HG02884 (cell line): Measurements from ENCODE around the gene BMX.

Experiments used
- ATAC-seq: cut with Tn5 transposase; IDR thresholded peaks from one replicate; pipeline ENCODE4 v1.9.1; 2021; ENCODE audit warnings: mild to moderate bottlenecking, moderate library complexity; ENCODE audit not compliant: unreplicated experiment

BMX gene

GRCh38 chrX:15567886-15568616 is 67.4 kb downstream of the BMX start:
- no peak for ATAC-seq

DNA sequence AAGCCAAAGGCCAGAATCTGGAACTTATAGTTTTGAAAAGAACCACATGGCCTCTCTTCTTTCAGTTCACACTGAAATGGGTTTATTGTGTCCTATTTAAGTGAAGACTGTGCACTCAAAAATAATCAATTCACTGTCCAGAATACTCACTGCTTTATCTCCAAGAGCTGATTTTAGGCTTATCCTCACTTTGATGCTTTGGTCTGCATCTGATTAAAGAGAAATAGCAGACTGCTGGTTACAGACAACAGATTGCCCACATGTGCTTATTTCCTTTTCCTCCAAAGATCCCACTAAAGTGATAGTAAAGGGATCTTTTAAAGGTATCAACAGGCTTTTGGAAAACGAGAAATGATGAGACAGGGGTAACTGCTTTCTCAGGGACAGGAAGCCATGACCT is 69.5 kb downstream of the BMX start:
- no peak for ATAC-seq

GRCh38 chrX:15574017-15574416 is 73.4 kb downstream of the BMX start:
- ATAC-seq, result no peak

DNA sequence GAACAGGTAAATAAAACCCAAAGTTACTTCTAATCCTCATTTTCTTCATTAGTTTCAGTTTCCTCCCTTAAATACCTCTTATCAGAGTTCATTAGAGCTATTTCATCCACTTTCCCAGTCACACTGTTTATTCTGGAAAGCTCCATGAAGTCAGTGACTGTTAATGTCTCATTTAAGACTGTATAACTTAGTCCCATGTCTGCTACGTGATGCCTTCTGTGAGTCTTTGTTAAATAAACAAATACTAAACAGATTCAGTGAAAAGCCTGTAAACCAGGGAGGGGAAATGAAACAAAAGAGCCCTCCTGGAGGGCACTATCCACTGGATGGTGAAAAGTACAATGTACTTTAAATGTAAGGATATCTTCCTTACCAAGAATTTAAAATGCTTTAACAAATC is 75.4 kb downstream of the BMX start:
- ATAC-seq, result no peak

DNA sequence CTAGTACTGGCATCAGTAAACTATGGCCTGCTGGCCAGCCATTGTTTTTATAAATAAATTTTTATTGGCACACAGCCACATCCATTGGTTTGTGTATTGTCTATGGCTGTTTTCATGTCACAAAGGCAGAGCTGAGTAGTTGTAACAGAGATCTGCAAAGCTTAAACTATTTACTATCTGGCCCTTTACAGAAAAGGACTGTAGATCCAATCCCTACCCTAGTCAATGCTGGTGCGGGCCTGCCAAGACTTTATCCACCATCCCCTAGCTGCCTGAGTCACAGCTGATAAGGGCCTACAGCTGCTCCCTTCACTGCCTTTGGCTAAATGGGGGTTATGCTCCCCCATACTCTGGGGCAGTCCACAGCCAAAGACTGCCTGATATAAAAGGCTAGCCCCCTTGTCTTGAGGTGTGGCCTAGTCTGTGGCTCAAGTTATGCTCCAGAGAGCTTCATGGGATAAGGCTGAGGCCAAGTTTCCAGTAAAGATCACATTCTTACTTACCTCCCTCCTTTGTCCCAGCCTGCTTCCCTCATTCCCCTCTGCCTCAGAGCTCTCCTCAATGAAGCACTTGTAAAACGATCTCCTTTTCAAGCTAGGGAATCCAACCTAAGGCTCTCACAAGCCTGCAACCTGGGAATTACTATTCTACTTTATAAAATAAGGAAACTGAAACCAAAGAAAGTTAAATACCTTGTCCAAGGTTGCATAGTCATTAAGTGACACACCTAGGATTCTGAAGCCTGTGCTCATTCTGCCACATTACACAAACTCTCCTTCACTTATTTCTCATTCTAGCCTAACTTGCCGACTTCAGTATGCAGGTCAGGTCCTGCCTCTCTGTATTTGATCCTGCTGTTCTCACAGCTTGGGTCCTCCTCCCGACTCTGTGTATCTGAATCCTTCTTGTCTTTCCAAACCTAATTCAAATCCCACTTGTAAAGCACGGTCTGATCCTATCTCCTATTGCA is 79.5 kb downstream of the BMX start:
- no peak for ATAC-seq

- no peak for ATAC-seq
Observed at GRCh38 chrX:15594371-15594770, 93.8 kb downstream of the BMX start.

DNA sequence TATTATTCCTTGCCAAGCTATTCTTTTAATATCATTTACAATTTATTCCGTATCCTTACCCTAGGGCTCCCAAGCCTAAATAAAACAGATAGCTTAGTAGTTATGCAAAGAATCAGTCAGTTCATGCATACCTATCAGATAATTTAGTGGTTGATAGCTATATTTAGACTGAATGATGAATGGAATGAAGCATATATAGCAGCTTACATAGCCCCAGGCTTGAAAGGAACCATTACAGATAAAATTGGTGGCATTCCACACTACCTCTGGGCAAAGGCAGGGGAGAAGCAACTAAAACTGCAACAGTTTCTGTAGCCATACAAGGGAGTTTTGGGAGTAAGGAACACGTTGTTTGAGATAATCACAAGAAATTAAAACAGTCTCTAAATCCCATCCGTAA is 97.4 kb downstream of the BMX start:
- ATAC-seq, result no peak

GRCh38 chrX:15599461-15599860 is 98.9 kb downstream of the BMX start:
- no peak for ATAC-seq

- no peak for ATAC-seq
Observed at GRCh38 chrX:15600049-15600448, 99.4 kb downstream of the BMX start.

- ATAC-seq, result no peak
Observed at GRCh38 chrX:15600745-15601144, 100.1 kb downstream of the BMX start, which contains the start of gene ACE2. Gene ACE2, minus strand, starts transcription at chrX:15600960. Its CDS starts 49 bp downstream, at chrX:15600911.

- ATAC-seq, result no peak
Observed at GRCh38 chrX:15601932-15602331, 101.3 kb downstream of the BMX start.

GRCh38 chrX:15602761-15603160 is 102.2 kb downstream of the BMX start:
- no peak for ATAC-seq

GRCh38 chrX:15605226-15605625 is 104.6 kb downstream of the BMX start:
- no peak for ATAC-seq
